Pancreas (tissue), 10 donors: ENCODE measurements around the gene WRAP73. TPM values are rescaled to one million over a fixed set of nuclear protein-coding genes. Genes with fewer than 3 reads are reported as not detected.
A peak's percentile ranks its signal among the peaks of the same experiment; 100 is the strongest.

Experiments
- ATAC-seq, 4 donors: fragments of 200-7000 bp; cut with Tn5 transposase; one replicate each; pipeline versions ENCODE4 v1.8.0 to v1.9.1; 2020; ENCODE audit warnings: mild to moderate bottlenecking in 4 of 4, moderate library complexity in 4 of 4
- DNase-seq, 6 donors: peaks; one replicate each; pipeline ENCODE4 v3.0.0-alpha.2; 2020
- FAIRE-seq: peaks from 2 replicates; lab custom pipeline; 2012; peaks lifted over from hg19 to GRCh38; lab: Jason Lieb, UNC
- H3K27ac ChIP-seq, 4 donors: fragments of 200-600 bp; sonication (generic); 1 replicate in 3 of 4; 2 replicates in 1 of 4; pipeline versions ENCODE4 v1.5.0 to v1.8.0; 2020
- H3K27me3 ChIP-seq, 4 donors: fragments of 200-600 bp; one replicate each; pipeline ENCODE4 v1.8.0; 2021
- H3K36me3 ChIP-seq, 3 donors: fragments of 200-600 bp; sonication (generic) in 1 of 3; one replicate each; pipeline versions ENCODE4 v1.5.0 to v1.8.0; 2020 to 2021
- H3K4me1 ChIP-seq, 3 donors: fragments of 200-600 bp; one replicate each; pipeline ENCODE4 v1.8.0; 2021
- H3K4me3 ChIP-seq, 4 donors: fragments of 200-600 bp; sonication (generic) in 2 of 4; one replicate each; pipeline versions ENCODE4 v1.5.0 to v1.8.0; 2020 to 2021
- H3K9me3 ChIP-seq, 4 donors: fragments of 200-600 bp; one replicate each; pipeline ENCODE4 v1.8.0; 2021
- WGBS, 2 donors: extraction: QIAGEN DNeasy Blood & Tissue Kit; methylation state at CpG; one replicate each; pipeline ENCODE4 v1.1.7; 2013; 5-methylcytosine and 5-hydroxymethylcytosine counted together
- intact Hi-C, 3 donors: fragments of 100-400 bp; cut with DNase I; formaldehyde crosslinking; loops; one replicate each; pipeline versions ENCODE4 v1.11.1 to v1.14.2; 2022
- polyA plus RNA-seq, 2 donors: library from polyadenylated mRNA; stranded (reverse); fragments of 200-250 nt; gene quantifications; one replicate each; pipeline ENCODE4 v1.2.3, GENCODE V29; 2013
- total RNA-seq, 6 donors: library from RNA; stranded (reverse); fragmentation: NEBNext Ultra II Directional in 4 of 6; extraction: Animal tissue kit (Norgen Biotek cat#: 25700) in 4 of 6; gene quantifications; one replicate each; pipeline versions ENCODE4 v1.2.1 to v1.2.4, GENCODE V29; 2021 to 2023
- TF ChIP-seq, protein P1 (sequence below), 4 donors: fragments of 200-600 bp; sonication (generic) in 3 of 4; IDR thresholded peaks; one replicate each; pipeline versions ENCODE4 v1.5.0 to v1.8.0; 2021; ENCODE audit warnings: antibody characterized with exemption in 4 of 4
- donor health status: healthy with polysubstance abuse.
- donor health status: DM: no; HTN: no; CAD: no; lungs with moderate emphysema.
- donor health status: DM: no; HTN: no; CAD: no.
- donor health status: control.
- donor health status: control.
- donor health status: Bipolar disorder and iron deficiency.
- donor health status: DM: yes; HTN: yes; CAD: no.
- donor health status: DM: no; HTN: no; CAD: no.
- donor health status: DM: no; HTN: no; CAD: no.
- donor health status: DM: yes; HTN: yes; CAD: no.

Gene WRAP73
- total and polyA plus RNA-seq, 8 donors, result 6.7 to 26.2 (median 10.3) TPM

DNA sequence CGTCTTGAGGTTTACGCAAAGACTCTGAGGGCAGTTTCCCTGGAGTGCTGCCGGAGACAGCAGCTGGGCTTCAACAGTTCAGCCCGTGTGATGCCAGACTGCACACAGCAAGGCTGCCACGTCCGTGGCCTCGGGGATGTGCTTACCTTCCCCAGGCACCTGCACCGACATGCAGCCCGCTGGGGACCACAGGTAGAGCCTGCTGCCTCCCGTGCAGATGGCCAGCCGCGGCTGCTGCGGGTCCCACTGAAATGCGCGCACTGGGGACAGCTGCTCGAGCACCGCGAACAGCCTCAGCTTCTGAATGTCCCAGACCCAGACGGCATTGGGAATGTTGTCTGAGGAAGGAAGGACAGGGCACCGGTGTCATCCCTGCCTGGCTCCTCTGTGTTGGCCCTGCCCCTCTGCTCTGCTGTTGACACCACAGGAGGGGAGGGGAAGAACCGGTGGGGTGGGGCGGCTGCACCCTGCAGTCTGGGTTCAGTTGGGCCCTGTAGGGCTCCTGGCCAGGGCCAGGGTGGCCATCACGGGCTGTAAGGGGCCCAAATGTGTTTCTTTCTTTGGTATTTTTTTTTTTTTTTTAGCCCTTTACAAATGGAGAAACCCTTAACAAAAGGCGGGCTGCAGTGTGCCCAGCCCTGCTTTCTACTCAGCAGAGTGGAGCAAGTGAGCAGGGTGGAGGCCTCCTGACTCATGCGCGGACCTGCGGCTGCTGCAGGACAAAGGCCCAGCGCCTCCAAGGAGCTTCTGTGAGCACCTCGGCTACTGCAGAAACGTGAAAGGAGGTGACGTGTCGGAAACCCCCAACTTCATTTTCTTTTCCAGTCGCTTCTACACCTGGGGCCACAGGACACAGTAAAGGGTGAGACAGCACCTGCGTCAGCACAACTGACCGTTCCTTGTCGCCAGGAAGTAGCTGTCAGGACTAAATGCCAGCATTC lies 18.3 kb downstream of the WRAP73 start:
- Histone ChIP-seq H3K4me3 (no peak overlapping the region), H3K27me3 (no peaks in the 10 kb centered on the region), H3K4me1 (no peaks in the 10 kb centered on the region), H3K9me3 (no peaks in the 10 kb centered on the region), H3K27ac (no peak overlapping the region), H3K36me3 (peaks cover 0 to 38% (median 13%) of the 10 kb centered on the region in 3 donors)
- intact Hi-C loops, result loop anchor here in 1 of 3 donors (10.0 kb wide), 1 partner anchor 137 kb away; no protein-coding TSS in a partner anchor
- TF ChIP-seq, protein P1, sequence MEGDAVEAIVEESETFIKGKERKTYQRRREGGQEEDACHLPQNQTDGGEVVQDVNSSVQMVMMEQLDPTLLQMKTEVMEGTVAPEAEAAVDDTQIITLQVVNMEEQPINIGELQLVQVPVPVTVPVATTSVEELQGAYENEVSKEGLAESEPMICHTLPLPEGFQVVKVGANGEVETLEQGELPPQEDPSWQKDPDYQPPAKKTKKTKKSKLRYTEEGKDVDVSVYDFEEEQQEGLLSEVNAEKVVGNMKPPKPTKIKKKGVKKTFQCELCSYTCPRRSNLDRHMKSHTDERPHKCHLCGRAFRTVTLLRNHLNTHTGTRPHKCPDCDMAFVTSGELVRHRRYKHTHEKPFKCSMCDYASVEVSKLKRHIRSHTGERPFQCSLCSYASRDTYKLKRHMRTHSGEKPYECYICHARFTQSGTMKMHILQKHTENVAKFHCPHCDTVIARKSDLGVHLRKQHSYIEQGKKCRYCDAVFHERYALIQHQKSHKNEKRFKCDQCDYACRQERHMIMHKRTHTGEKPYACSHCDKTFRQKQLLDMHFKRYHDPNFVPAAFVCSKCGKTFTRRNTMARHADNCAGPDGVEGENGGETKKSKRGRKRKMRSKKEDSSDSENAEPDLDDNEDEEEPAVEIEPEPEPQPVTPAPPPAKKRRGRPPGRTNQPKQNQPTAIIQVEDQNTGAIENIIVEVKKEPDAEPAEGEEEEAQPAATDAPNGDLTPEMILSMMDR (IDR thresholded peaks at IDR 0.05), result no peak
- DNase-seq, result no peak
- no peak for FAIRE-seq
- ATAC-seq, result no peak
- 88 to 90% methylated on average over 36 of the region's 36 CpGs for WGBS, 2 donors

DNA sequence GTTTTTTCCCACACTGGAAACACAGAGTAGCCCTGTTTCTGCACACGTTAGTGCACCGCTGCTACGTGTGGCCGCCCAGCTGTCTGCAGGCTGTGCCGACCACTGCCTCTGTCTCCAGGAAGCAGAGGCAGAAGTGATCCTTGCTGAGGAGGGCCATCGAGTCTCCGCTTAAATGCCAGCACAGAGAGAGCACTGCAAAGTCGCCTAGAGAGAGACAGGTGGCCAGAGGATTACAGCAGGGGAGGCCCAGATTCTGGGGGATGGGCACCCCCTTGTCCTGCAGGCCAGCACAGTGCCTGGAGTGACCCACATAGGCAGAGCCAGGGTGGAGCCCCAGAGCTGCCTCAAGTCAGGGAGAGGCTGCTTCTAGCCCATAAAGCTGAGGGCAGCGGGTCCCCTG lies 19.0 kb downstream of the WRAP73 start:
- FAIRE-seq, result no peak
- Histone ChIP-seq H3K27me3 (no peaks in the 10 kb centered on the region), H3K36me3 (peaks cover 0 to 38% (median 13%) of the 10 kb centered on the region in 3 donors), H3K27ac (no peak overlapping the region), H3K9me3 (no peaks in the 10 kb centered on the region), H3K4me1 (peaks cover 0 to 2% (median 1%) of the 10 kb centered on the region in 3 donors), H3K4me3 (no peak overlapping the region)
- 77 to 84% methylated on average over 9 of the region's 9 CpGs for WGBS, 2 donors
- intact Hi-C loops, result loop anchor here in 1 of 3 donors (10.0 kb wide), 1 partner anchor 136 kb away; no protein-coding TSS in a partner anchor
- DNase-seq, result no peak
- TF ChIP-seq, protein P1 (IDR thresholded peaks at IDR 0.05), result no peak
- no peak for ATAC-seq

DNA sequence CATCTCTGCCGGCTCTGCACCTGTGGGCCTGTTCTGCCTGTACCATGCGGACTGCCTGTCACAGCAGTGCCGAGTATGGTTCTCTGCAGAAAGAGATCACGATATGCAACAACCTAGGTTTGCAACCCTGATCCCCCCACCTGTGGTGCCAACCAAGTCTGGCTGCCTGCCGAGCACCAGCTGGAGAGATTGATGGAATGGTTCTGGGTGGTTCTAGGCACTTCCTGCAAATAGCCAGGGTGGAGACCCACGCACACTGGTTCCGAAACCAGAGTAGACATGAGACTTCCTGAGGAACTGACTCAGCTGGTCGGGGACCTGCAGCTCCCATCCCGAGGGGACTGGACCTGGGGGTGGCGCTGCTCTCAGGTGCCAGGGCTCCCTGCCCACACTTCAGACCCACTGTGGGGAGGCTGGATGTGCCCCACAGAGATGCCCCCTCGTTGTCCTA lies 19.7 kb downstream of the WRAP73 start:
- FAIRE-seq (no peak), DNase-seq (peak in 1 of 6 donors; percentile 38), ATAC-seq (no peak)
- Histone ChIP-seq H3K27ac (no peak overlapping the region), H3K4me1 (peaks cover 0 to 7% (median 5%) of the 10 kb centered on the region in 3 donors), H3K4me3 (no peak overlapping the region), H3K36me3 (peaks cover 0 to 37% (median 12%) of the 10 kb centered on the region in 3 donors), H3K27me3 (no peaks in the 10 kb centered on the region), H3K9me3 (no peaks in the 10 kb centered on the region)
- 73 to 77% methylated on average over 11 of the region's 11 CpGs for WGBS, 2 donors
- TF ChIP-seq, protein P1 (IDR thresholded peaks at IDR 0.05), result no peak
- intact Hi-C loops, result loop anchor here in 1 of 3 donors (10.0 kb wide), 1 partner anchor 135 kb away; no protein-coding TSS in a partner anchor

DNA sequence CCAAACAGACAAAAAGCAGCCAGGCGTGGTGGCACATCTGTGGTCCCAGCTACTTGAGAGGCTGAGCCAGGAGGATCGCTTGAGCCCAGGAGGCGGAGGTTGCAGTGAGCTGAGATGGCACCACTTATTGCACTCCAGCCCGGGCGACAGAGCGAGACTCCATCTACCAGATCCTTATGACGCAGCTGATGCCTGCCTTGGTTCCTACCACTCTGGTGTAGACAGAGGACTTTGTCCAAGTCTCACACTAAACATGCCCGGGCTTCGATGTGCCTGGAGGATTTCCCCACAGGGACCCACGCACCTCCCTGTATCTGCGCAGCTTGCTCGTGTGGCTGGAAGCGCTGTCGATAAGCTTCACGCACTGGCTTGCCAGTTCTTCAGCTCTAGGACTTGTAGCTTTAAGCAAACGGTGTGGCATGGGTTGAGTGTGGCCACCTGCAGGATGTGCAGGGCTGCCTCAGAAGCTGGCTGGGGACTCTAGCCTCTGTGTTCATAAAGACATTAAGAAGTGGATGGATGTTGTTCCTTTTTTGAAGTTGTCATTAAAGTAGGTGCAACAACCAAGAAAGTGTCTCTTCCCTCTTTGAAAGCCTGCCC lies 20.2 kb downstream of the WRAP73 start:
- ATAC-seq, result no peak
- intact Hi-C loops, result loop anchor here in 2 of 3 donors (10.0 kb wide), 2 partner anchors 135 to 175 kb away; partner anchors contain the start of gene ARHGEF16 (in 1 of the 2)
- 90 to 92% methylated on average over 15 to 16 of the region's 16 CpGs for WGBS, 2 donors
- no peak for FAIRE-seq
- Histone ChIP-seq H3K27me3 (no peaks in the 10 kb centered on the region), H3K36me3 (peaks cover 0 to 32% (median 8%) of the 10 kb centered on the region in 3 donors), H3K4me1 (peaks cover 0 to 7% (median 5%) of the 10 kb centered on the region in 3 donors), H3K27ac (no peak overlapping the region), H3K4me3 (no peak overlapping the region), H3K9me3 (no peaks in the 10 kb centered on the region)
- DNase-seq, result peak in 1 of 6 donors; percentile 30
- TF ChIP-seq, protein P1 (IDR thresholded peaks at IDR 0.05), result no peak
